ENCODE results near the gene TADA1.
A peak's percentile ranks its signal among the peaks of the same experiment; 100 is the strongest.

- TF ChIP-seq EZH2 (IDR thresholded peaks at IDR 0.05; ENCODE audit: insufficient read depth, low read length) (no peak), CTCF (IDR thresholded peaks at IDR 0.05; ENCODE audit: insufficient read depth, low read depth, low read length) (peak; percentile 77)
These were observed 34.4 kb upstream of the TADA1 start for GRCh38 chr1:166910396-166910994.
